NAMALWA (cell line): Measurements from ENCODE around the gene RAP1GAP.
"Not testable (repeated sequence)": the region's sequence is repeated elsewhere in the genome, so short reads cannot be mapped to it uniquely, and the experiment has no call there.

Experiments
- DNase-seq: peaks from one replicate; pipeline ENCODE4 v3.0.0-alpha.2; 2015; ENCODE audit warnings: low spot score

Gene RAP1GAP

GRCh38 chr1:21568809-21569385, 100.3 kb downstream of the RAP1GAP start:
- DNase-seq: no peak

- DNase-seq: no peak
Measured at GRCh38 chr1:21568006-21568746, 101.0 kb downstream of the RAP1GAP start.

GRCh38 chr1:21567241-21568005, 101.7 kb downstream of the RAP1GAP start:
- no peak for DNase-seq

GRCh38 chr1:21566361-21566760, 102.8 kb downstream of the RAP1GAP start:
- not testable (repeated sequence) for DNase-seq

GRCh38 chr1:21565285-21565684, 103.9 kb downstream of the RAP1GAP start:
- no peak for DNase-seq

GRCh38 chr1:21564521-21565095, 104.5 kb downstream of the RAP1GAP start:
- no peak for DNase-seq

- no peak for DNase-seq
Measured at GRCh38 chr1:21563971-21564370, 105.2 kb downstream of the RAP1GAP start.

GRCh38 chr1:21562896-21563295, 106.3 kb downstream of the RAP1GAP start:
- DNase-seq: no peak

GRCh38 chr1:21560916-21561638, 108.1 kb downstream of the RAP1GAP start:
- DNase-seq: no peak

GRCh38 chr1:21559788-21560567, 109.2 kb downstream of the RAP1GAP start:
- DNase-seq: no peak

GRCh38 chr1:21553116-21553926, 115.8 kb downstream of the RAP1GAP start:
- no peak for DNase-seq

- DNase-seq: no peak
Measured at GRCh38 chr1:21552715-21553114, 116.4 kb downstream of the RAP1GAP start.

- no peak for DNase-seq
Measured at GRCh38 chr1:21550866-21551475, 118.2 kb downstream of the RAP1GAP start.

GRCh38 chr1:21550097-21550496, 119.1 kb downstream of the RAP1GAP start:
- no peak for DNase-seq

GRCh38 chr1:21547876-21548275, 121.3 kb downstream of the RAP1GAP start:
- DNase-seq: no peak
